NB4 (cell line): ENCODE data around the gene VEZF1.
A peak's percentile ranks its signal among the peaks of the same experiment; 100 is the strongest.

Experiments used
- DNase-seq: peaks from one replicate; pipeline ENCODE4 v3.0.0; 2010; ENCODE audit warnings: low read depth
- H3K4me3 ChIP-seq: one replicate; pipeline ENCODE4 v1.5.1; 2011; ENCODE audit warnings: mild to moderate bottlenecking, low read depth, low read length, moderate library complexity
- CTCF ChIP-seq: IDR thresholded peaks from one replicate; pipeline ENCODE4 v1.5.1; 2012; ENCODE audit warnings: low read depth, low read length
- MAX ChIP-seq: IDR thresholded peaks from 2 replicates; pipeline ENCODE4 v1.6.1; 2011; ENCODE audit warnings: low read depth, low read length
- MYC ChIP-seq: IDR thresholded peaks from 2 replicates; pipeline ENCODE4 v1.6.1; 2011; ENCODE audit warnings: low read depth, low read length
- POLR2A ChIP-seq: IDR thresholded peaks from 2 replicates; pipeline ENCODE4 v1.6.1; 2011; ENCODE audit warnings: mild to moderate bottlenecking; ENCODE audit not compliant: insufficient read length; ENCODE audit errors: extremely low read depth

Gene VEZF1

GRCh38 chr17:57993471-57994365 lies 5.7 kb upstream of the VEZF1 start:
- peak; percentile 68 for DNase-seq
- no peak overlapping the region for H3K4me3 ChIP-seq
- TF ChIP-seq CTCF = no peak
- no peak for TF ChIP-seq MAX
- TF ChIP-seq MYC = no peak
- no peak for TF ChIP-seq POLR2A

GRCh38 chr17:57991537-57991936 lies 3.5 kb upstream of the VEZF1 start:
- no peak overlapping the region for H3K4me3 ChIP-seq
- no peak for DNase-seq
- TF ChIP-seq POLR2A = no peak
- no peak for TF ChIP-seq MAX
- no peak for TF ChIP-seq CTCF
- TF ChIP-seq MYC = no peak

GRCh38 chr17:57990037-57990436 lies 2.0 kb upstream of the VEZF1 start:
- TF ChIP-seq POLR2A (no peak), CTCF (no peak), MYC (no peak), MAX (no peak)
- DNase-seq = no peak
- H3K4me3 ChIP-seq = no peak overlapping the region

- DNase-seq = peak; percentile 78
- peak overlapping the region; percentile 71 for H3K4me3 ChIP-seq
- TF ChIP-seq MYC (no peak), CTCF (no peak), MAX (no peak), POLR2A (peak; percentile 71)
These were observed 522 bp upstream of the VEZF1 start for GRCh38 chr17:57988301-57989250.

GRCh38 chr17:57986841-57987580 lies 1.0 kb downstream of the VEZF1 start:
- TF ChIP-seq CTCF (no peak), POLR2A (no peak), MYC (no peak), MAX (no peak)
- peak overlapping the region; percentile 70 for H3K4me3 ChIP-seq
- peak; percentile 74 for DNase-seq
